ENCODE measurements around the gene MACC1.

DNA sequence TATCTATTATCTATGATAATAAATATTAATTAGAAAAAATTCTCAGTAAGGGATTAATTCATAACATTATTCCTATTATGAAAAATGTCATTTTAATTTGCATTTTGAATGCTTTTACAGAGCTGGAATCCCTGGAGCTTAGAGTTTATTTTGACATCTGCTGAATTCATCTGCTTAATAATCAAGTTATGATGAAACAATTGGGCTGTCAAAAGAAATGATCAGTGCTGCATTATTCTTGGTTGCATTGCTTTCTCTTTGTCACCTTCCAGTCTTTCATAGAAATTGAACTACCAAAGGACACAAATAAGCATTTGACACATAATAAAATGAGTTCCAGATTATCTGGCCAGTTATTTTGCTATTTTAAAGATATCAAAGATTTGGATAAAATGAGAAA is 40.0 kb upstream of the MACC1 start:
- no peak for TF ChIP-seq TAF1 (IDR thresholded peaks at IDR 0.05; ENCODE audit: borderline replicate concordance, low read depth, low read length)
- TF ChIP-seq, protein P1, sequence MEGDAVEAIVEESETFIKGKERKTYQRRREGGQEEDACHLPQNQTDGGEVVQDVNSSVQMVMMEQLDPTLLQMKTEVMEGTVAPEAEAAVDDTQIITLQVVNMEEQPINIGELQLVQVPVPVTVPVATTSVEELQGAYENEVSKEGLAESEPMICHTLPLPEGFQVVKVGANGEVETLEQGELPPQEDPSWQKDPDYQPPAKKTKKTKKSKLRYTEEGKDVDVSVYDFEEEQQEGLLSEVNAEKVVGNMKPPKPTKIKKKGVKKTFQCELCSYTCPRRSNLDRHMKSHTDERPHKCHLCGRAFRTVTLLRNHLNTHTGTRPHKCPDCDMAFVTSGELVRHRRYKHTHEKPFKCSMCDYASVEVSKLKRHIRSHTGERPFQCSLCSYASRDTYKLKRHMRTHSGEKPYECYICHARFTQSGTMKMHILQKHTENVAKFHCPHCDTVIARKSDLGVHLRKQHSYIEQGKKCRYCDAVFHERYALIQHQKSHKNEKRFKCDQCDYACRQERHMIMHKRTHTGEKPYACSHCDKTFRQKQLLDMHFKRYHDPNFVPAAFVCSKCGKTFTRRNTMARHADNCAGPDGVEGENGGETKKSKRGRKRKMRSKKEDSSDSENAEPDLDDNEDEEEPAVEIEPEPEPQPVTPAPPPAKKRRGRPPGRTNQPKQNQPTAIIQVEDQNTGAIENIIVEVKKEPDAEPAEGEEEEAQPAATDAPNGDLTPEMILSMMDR (IDR thresholded peaks at IDR 0.05), result no peak
- TF ChIP-seq, protein P2, sequence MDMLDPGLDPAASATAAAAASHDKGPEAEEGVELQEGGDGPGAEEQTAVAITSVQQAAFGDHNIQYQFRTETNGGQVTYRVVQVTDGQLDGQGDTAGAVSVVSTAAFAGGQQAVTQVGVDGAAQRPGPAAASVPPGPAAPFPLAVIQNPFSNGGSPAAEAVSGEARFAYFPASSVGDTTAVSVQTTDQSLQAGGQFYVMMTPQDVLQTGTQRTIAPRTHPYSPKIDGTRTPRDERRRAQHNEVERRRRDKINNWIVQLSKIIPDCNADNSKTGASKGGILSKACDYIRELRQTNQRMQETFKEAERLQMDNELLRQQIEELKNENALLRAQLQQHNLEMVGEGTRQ (IDR thresholded peaks at IDR 0.05; ENCODE audit: borderline replicate concordance, low read depth, low read length), result no peak
- no peak for TF ChIP-seq SIN3A (IDR thresholded peaks at IDR 0.05; ENCODE audit: borderline replicate concordance, low read depth, low read length)
- TF ChIP-seq GABPA (IDR thresholded peaks at IDR 0.05; ENCODE audit: low read depth), result no peak
- no peak for TF ChIP-seq TEAD4 (IDR thresholded peaks at IDR 0.05; ENCODE audit: borderline replicate concordance, insufficient read depth)
